ENCODE data around the gene RPE. TPM values are rescaled to one million over a fixed set of nuclear protein-coding genes. Genes with fewer than 3 reads are reported as not detected.
A peak's percentile ranks its signal among the peaks of the same experiment; 100 is the strongest.

RPE gene
- polyA plus RNA-seq, 1 donor from 2014 or later: 73.9 TPM

GRCh38 chr2:209988010-209988409 lies 14.4 kb upstream of the RPE start:
- H3K9ac ChIP-seq (ENCODE audit: low read length): no peak overlapping the region
- H4K20me1 ChIP-seq (ENCODE audit: insufficient read depth): no peaks in the 10 kb centered on the region
- H3K4me2 ChIP-seq (ENCODE audit: low read length): no peak overlapping the region
- no peaks in the 10 kb centered on the region for H3F3A ChIP-seq (ENCODE audit: insufficient read depth, low read length, poor library complexity, severe bottlenecking)
- H2AFZ ChIP-seq (ENCODE audit: low read depth, low read length): no peak overlapping the region
- no peak overlapping the region for H3K27ac ChIP-seq (ENCODE audit: low read length)
- no peaks in the 10 kb centered on the region for H3K79me2 ChIP-seq (replicated peaks; ENCODE audit: insufficient read depth, low read length)
- no peaks in the 10 kb centered on the region for H3K9me2 ChIP-seq (ENCODE audit: insufficient read depth, low read length)
- no peaks in the 10 kb centered on the region for H3K9me3 ChIP-seq (ENCODE audit: low read length)
- no peaks in the 10 kb centered on the region for H3K27me3 ChIP-seq (ENCODE audit: insufficient read depth, low read depth, low read length)
- TF ChIP-seq EZH2 (IDR thresholded peaks at IDR 0.05; ENCODE audit: borderline replicate concordance, insufficient read depth, low read length, poor library complexity, severe bottlenecking) (no peak), EP300 (conservative IDR thresholded peaks at IDR 0.05; ENCODE audit: poor library complexity, severe bottlenecking) (no peak), RAD21 (conservative IDR thresholded peaks at IDR 0.05) (no peak), TAF1 (IDR thresholded peaks at IDR 0.05; ENCODE audit: low read depth) (no peak)
- H3K36me3 ChIP-seq (ENCODE audit: insufficient read depth, low read length): no peaks in the 10 kb centered on the region
- no peak overlapping the region for H3K4me3 ChIP-seq (ENCODE audit: low read length)

GRCh38 chr2:209990838-209991237 lies 11.6 kb upstream of the RPE start:
- Histone ChIP-seq H3F3A (ENCODE audit: insufficient read depth, low read length, poor library complexity, severe bottlenecking) (no peaks in the 10 kb centered on the region), H3K4me3 (ENCODE audit: low read length) (peak overlapping the region; percentile 22), H2AFZ (ENCODE audit: low read depth, low read length) (no peak overlapping the region), H3K27ac (ENCODE audit: low read length) (peak overlapping the region; percentile 49), H4K20me1 (ENCODE audit: insufficient read depth) (no peaks in the 10 kb centered on the region), H3K4me2 (ENCODE audit: low read length) (no peak overlapping the region), H3K9ac (ENCODE audit: low read length) (no peak overlapping the region), H3K79me2 (replicated peaks; ENCODE audit: insufficient read depth, low read length) (no peaks in the 10 kb centered on the region), H3K27me3 (ENCODE audit: insufficient read depth, low read depth, low read length) (no peaks in the 10 kb centered on the region), H3K36me3 (ENCODE audit: insufficient read depth, low read length) (no peaks in the 10 kb centered on the region), H3K9me3 (ENCODE audit: low read length) (no peaks in the 10 kb centered on the region), H3K9me2 (ENCODE audit: insufficient read depth, low read length) (no peaks in the 10 kb centered on the region)
- TF ChIP-seq CTCF (IDR thresholded peaks at IDR 0.05; ENCODE audit: poor library complexity, severe bottlenecking): no peak
- TF ChIP-seq MXI1 (conservative IDR thresholded peaks at IDR 0.05; ENCODE audit: poor library complexity, severe bottlenecking): no peak
- no peak for TF ChIP-seq TAF1 (IDR thresholded peaks at IDR 0.05; ENCODE audit: low read depth)
- TF ChIP-seq REST (IDR thresholded peaks at IDR 0.05; ENCODE audit: borderline replicate concordance): no peak

GRCh38 chr2:209993968-209994367 lies 8.5 kb upstream of the RPE start:
- Histone ChIP-seq H3K36me3 (ENCODE audit: insufficient read depth, low read length) (no peaks in the 10 kb centered on the region), H3K9me2 (ENCODE audit: insufficient read depth, low read length) (no peaks in the 10 kb centered on the region), H3K27ac (ENCODE audit: low read length) (no peak overlapping the region), H3K9me3 (ENCODE audit: low read length) (no peaks in the 10 kb centered on the region), H3K4me2 (ENCODE audit: low read length) (no peak overlapping the region), H4K20me1 (ENCODE audit: insufficient read depth) (no peaks in the 10 kb centered on the region), H3K4me3 (ENCODE audit: low read length) (no peak overlapping the region), H3K9ac (ENCODE audit: low read length) (no peak overlapping the region), H3K27me3 (ENCODE audit: insufficient read depth, low read depth, low read length) (no peaks in the 10 kb centered on the region), H3K79me2 (replicated peaks; ENCODE audit: insufficient read depth, low read length) (no peaks in the 10 kb centered on the region), H3F3A (ENCODE audit: insufficient read depth, low read length, poor library complexity, severe bottlenecking) (no peaks in the 10 kb centered on the region), H2AFZ (ENCODE audit: low read depth, low read length) (no peak overlapping the region)
- TF ChIP-seq MXI1 (conservative IDR thresholded peaks at IDR 0.05; ENCODE audit: poor library complexity, severe bottlenecking) (no peak), REST (IDR thresholded peaks at IDR 0.05; ENCODE audit: borderline replicate concordance) (no peak), POLR2AphosphoS5 (IDR thresholded peaks at IDR 0.05) (no peak), RAD21 (conservative IDR thresholded peaks at IDR 0.05) (no peak), SMC3 (conservative IDR thresholded peaks at IDR 0.05; ENCODE audit: poor library complexity) (no peak), EZH2 (IDR thresholded peaks at IDR 0.05; ENCODE audit: borderline replicate concordance, insufficient read depth, low read length, poor library complexity, severe bottlenecking) (no peak), EP300 (conservative IDR thresholded peaks at IDR 0.05; ENCODE audit: poor library complexity, severe bottlenecking) (no peak), TAF1 (IDR thresholded peaks at IDR 0.05; ENCODE audit: low read depth) (no peak), CTCF (IDR thresholded peaks at IDR 0.05; ENCODE audit: poor library complexity, severe bottlenecking) (no peak)
